Natural killer cell (primary cell): ENCODE measurements around the gene SEMA3C. TPM values are rescaled to one million over a fixed set of nuclear protein-coding genes. Genes with fewer than 3 reads are reported as not detected.

ENCODE experiments used
- ATAC-seq, 3 donors: fragments of 150-1000 bp in 2 of 3; fragments of 200-7000 bp in 1 of 3; cut with Tn5 transposase; 1 replicate in 1 of 3; 2 replicates in 2 of 3; pipeline ENCODE4 v1.10.0; 2021; ENCODE audit warnings: mild to moderate bottlenecking in 2 of 3, moderate library complexity in 2 of 3
- DNase-seq, 2 donors: peaks; one replicate each; pipeline versions ENCODE4 v3.0.0 to v3.0.0-alpha.2; 2013 to 2021; ENCODE audit warnings: mixed read lengths in 1 of 2
- H3K27ac ChIP-seq: one replicate; pipeline ENCODE4 v1.5.1; 2013; ENCODE audit warnings: mild to moderate bottlenecking, low read length
- H3K27me3 ChIP-seq: one replicate; pipeline ENCODE4 v1.6.1; 2013; ENCODE audit warnings: low read length; ENCODE audit not compliant: control insufficient read depth, insufficient read depth
- H3K36me3 ChIP-seq: one replicate; pipeline ENCODE4 v1.6.1; 2013; ENCODE audit warnings: low read length; ENCODE audit not compliant: control insufficient read depth, insufficient read depth
- H3K4me1 ChIP-seq: one replicate; pipeline ENCODE4 v1.6.1; 2013; ENCODE audit warnings: low read length; ENCODE audit not compliant: control insufficient read depth, insufficient read depth
- H3K4me3 ChIP-seq: one replicate; pipeline ENCODE4 v1.5.1; 2013; ENCODE audit warnings: low read length
- H3K9me3 ChIP-seq: one replicate; pipeline ENCODE4 v1.6.1; 2013; ENCODE audit warnings: low read length; ENCODE audit not compliant: control insufficient read depth, insufficient read depth
- H3K27ac Mint-ChIP-seq, 2 donors: one replicate each; pipeline ENCODE4 v1.8.0; 2022; ENCODE audit warnings: mild to moderate bottlenecking in 2 of 2, mixed read lengths in 2 of 2, moderate library complexity in 1 of 2
- H3K27me3 Mint-ChIP-seq, 2 donors: one replicate each; pipeline ENCODE4 v1.8.0; 2022; ENCODE audit warnings: low read depth in 2 of 2, mixed read lengths in 2 of 2
- H3K36me3 Mint-ChIP-seq: one replicate; pipeline ENCODE4 v1.8.0; 2022; ENCODE audit warnings: mixed read lengths
- H3K4me1 Mint-ChIP-seq, 2 donors: one replicate each; pipeline ENCODE4 v1.8.0; 2022; ENCODE audit warnings: mixed read lengths in 2 of 2
- H3K4me3 Mint-ChIP-seq: one replicate; pipeline ENCODE4 v1.8.0; 2022; ENCODE audit warnings: mild to moderate bottlenecking, moderate library complexity, mixed read lengths
- H3K9me3 Mint-ChIP-seq, 2 donors: one replicate each; pipeline ENCODE4 v1.8.0; 2022; ENCODE audit warnings: mixed read lengths in 2 of 2
- CTCF ChIP-seq: fragments of 200-600 bp; IDR thresholded peaks from one replicate; pipeline ENCODE4 v1.8.0; 2022; ENCODE audit warnings: antibody characterized with exemption
- WGBS: methylation state at CpG from one replicate; pipeline ENCODE4 v1.1.7; 2013; ENCODE audit warnings: missing lambda C conversion rate; ENCODE audit not compliant: insufficient coverage; 5-methylcytosine and 5-hydroxymethylcytosine counted together
- intact Hi-C: fragments of 100-400 bp; cut with micrococcal nuclease; formaldehyde crosslinking; loops from one replicate; pipeline ENCODE4 v1.14.2; 2022
- total RNA-seq, 4 donors: library from RNA; stranded (reverse); fragments of 120-200 nt in 1 of 4; gene quantifications; one replicate each; pipeline versions ENCODE4 v1.2.3 to v1.2.4, GENCODE V29; 2013 to 2022

Gene SEMA3C
- total RNA-seq, 3 donors from 2014 or later (not counting 1 experiment from before 2014, with no cell fraction given), result 0.41 to 12.2 (median 0.94) TPM

- 72% methylated on average over 1 of the region's 1 CpG for WGBS
- H3K4me3 Mint-ChIP-seq, result no peak overlapping the region
- no peaks in the 10 kb centered on the region for H3K36me3 ChIP-seq
- TF ChIP-seq CTCF, result no peak
- peaks cover 4 to 11% of the 10 kb centered on the region in 2 donors for H3K9me3 Mint-ChIP-seq
- ATAC-seq, result no peak
- no peaks in the 10 kb centered on the region for H3K4me1 Mint-ChIP-seq
- H3K9me3 ChIP-seq, result no peaks in the 10 kb centered on the region
- H3K27me3 Mint-ChIP-seq, result no peaks in the 10 kb centered on the region
- intact Hi-C loops, result no loop called here
- no peak for DNase-seq
- no peak overlapping the region for H3K27ac ChIP-seq
- H3K27me3 ChIP-seq, result no peaks in the 10 kb centered on the region
- H3K27ac Mint-ChIP-seq, result no peak overlapping the region
- no peaks in the 10 kb centered on the region for H3K4me1 ChIP-seq
- no peak overlapping the region for H3K4me3 ChIP-seq
- H3K36me3 Mint-ChIP-seq, result no peaks in the 10 kb centered on the region
These were observed 211.5 kb downstream of the SEMA3C start for GRCh38 chr7:80707318-80707717.

GRCh38 chr7:80705130-80705781, 213.6 kb downstream of the SEMA3C start:
- H3K36me3 Mint-ChIP-seq, result no peaks in the 10 kb centered on the region
- no peak for ATAC-seq
- no peaks in the 10 kb centered on the region for H3K27me3 Mint-ChIP-seq
- no peak for TF ChIP-seq CTCF
- H3K27ac Mint-ChIP-seq, result no peak overlapping the region
- no peaks in the 10 kb centered on the region for H3K27me3 ChIP-seq
- no peak overlapping the region for H3K4me3 Mint-ChIP-seq
- no peaks in the 10 kb centered on the region for H3K36me3 ChIP-seq
- peaks cover 4 to 11% of the 10 kb centered on the region in 2 donors for H3K9me3 Mint-ChIP-seq
- no peaks in the 10 kb centered on the region for H3K4me1 ChIP-seq
- H3K27ac ChIP-seq, result no peak overlapping the region
- DNase-seq, result no peak
- 65% methylated on average over 1 of the region's 2 CpGs for WGBS
- no peaks in the 10 kb centered on the region for H3K9me3 ChIP-seq
- H3K4me1 Mint-ChIP-seq, result no peaks in the 10 kb centered on the region
- H3K4me3 ChIP-seq, result no peak overlapping the region
- intact Hi-C loops, result no loop called here

GRCh38 chr7:80703272-80703671, 215.6 kb downstream of the SEMA3C start:
- H3K36me3 Mint-ChIP-seq, result no peaks in the 10 kb centered on the region
- no peaks in the 10 kb centered on the region for H3K4me1 ChIP-seq
- H3K27me3 ChIP-seq, result no peaks in the 10 kb centered on the region
- DNase-seq (no peak), ATAC-seq (no peak)
- H3K4me3 ChIP-seq, result no peak overlapping the region
- H3K9me3 ChIP-seq, result no peaks in the 10 kb centered on the region
- H3K27ac Mint-ChIP-seq, result no peak overlapping the region
- TF ChIP-seq CTCF, result no peak
- no peaks in the 10 kb centered on the region for H3K4me1 Mint-ChIP-seq
- peaks cover 4 to 11% of the 10 kb centered on the region in 2 donors for H3K9me3 Mint-ChIP-seq
- WGBS, result 89% methylated on average over 1 of the region's 1 CpG
- H3K27me3 Mint-ChIP-seq, result no peaks in the 10 kb centered on the region
- no peak overlapping the region for H3K4me3 Mint-ChIP-seq
- intact Hi-C loops, result no loop called here
- no peaks in the 10 kb centered on the region for H3K36me3 ChIP-seq
- no peak overlapping the region for H3K27ac ChIP-seq

- no peaks in the 10 kb centered on the region for H3K4me1 ChIP-seq
- TF ChIP-seq CTCF, result no peak
- no peaks in the 10 kb centered on the region for H3K27me3 Mint-ChIP-seq
- intact Hi-C loops, result loop anchor here (5.0 kb wide), 1 partner anchor 773 kb away; no protein-coding TSS in a partner anchor
- peaks cover 0 to 3% of the 10 kb centered on the region in 2 donors for H3K9me3 Mint-ChIP-seq
- ATAC-seq (no peak), DNase-seq (no peak)
- WGBS, result 91% methylated on average over 4 of the region's 4 CpGs
- H3K36me3 ChIP-seq, result no peaks in the 10 kb centered on the region
- no peak overlapping the region for H3K4me3 Mint-ChIP-seq
- H3K27ac ChIP-seq, result no peak overlapping the region
- no peaks in the 10 kb centered on the region for H3K36me3 Mint-ChIP-seq
- no peaks in the 10 kb centered on the region for H3K27me3 ChIP-seq
- H3K4me1 Mint-ChIP-seq, result no peaks in the 10 kb centered on the region
- H3K27ac Mint-ChIP-seq, result no peak overlapping the region
- H3K9me3 ChIP-seq, result no peaks in the 10 kb centered on the region
- H3K4me3 ChIP-seq, result no peak overlapping the region
These were observed 219.1 kb downstream of the SEMA3C start for GRCh38 chr7:80699721-80700256.
